Measurements from ENCODE around the gene GPR68.
"Not testable (repeated sequence)": the region's sequence is repeated elsewhere in the genome, so short reads cannot be mapped to it uniquely, and the experiment has no call there.

The GPR68 gene

GRCh38 chr14:91272341-91273272 is 28.1 kb upstream of the GPR68 start:
- DNase-seq = no peak

- no peak for DNase-seq
Measured at GRCh38 chr14:91271639-91272038, 27.1 kb upstream of the GPR68 start.

GRCh38 chr14:91270619-91271018 is 26.1 kb upstream of the GPR68 start:
- no peak for DNase-seq

- no peak for DNase-seq
Measured at GRCh38 chr14:91270188-91270587, 25.7 kb upstream of the GPR68 start.

GRCh38 chr14:91269076-91269991 is 24.8 kb upstream of the GPR68 start:
- no peak for DNase-seq

- no peak for DNase-seq
Measured at GRCh38 chr14:91267965-91268437, 23.5 kb upstream of the GPR68 start.

- DNase-seq = not testable (repeated sequence)
Measured at GRCh38 chr14:91266276-91266675, 21.8 kb upstream of the GPR68 start.

- no peak for DNase-seq
Measured at GRCh38 chr14:91265404-91265803, 20.9 kb upstream of the GPR68 start.

- DNase-seq = no peak
Measured at GRCh38 chr14:91264151-91265150, 19.9 kb upstream of the GPR68 start.

GRCh38 chr14:91263329-91263728 is 18.8 kb upstream of the GPR68 start:
- DNase-seq = no peak

GRCh38 chr14:91261986-91262549 is 17.6 kb upstream of the GPR68 start:
- no peak for DNase-seq

GRCh38 chr14:91261115-91261514 is 16.6 kb upstream of the GPR68 start:
- no peak for DNase-seq

- DNase-seq = no peak
Measured at GRCh38 chr14:91258876-91259275, 14.4 kb upstream of the GPR68 start.

GRCh38 chr14:91258011-91258618 is 13.6 kb upstream of the GPR68 start:
- DNase-seq = no peak

- no peak for DNase-seq
Measured at GRCh38 chr14:91257328-91258010, 13.0 kb upstream of the GPR68 start.

GRCh38 chr14:91256661-91257060 is 12.2 kb upstream of the GPR68 start:
- no peak for DNase-seq

- DNase-seq = no peak
Measured at GRCh38 chr14:91255026-91255695, 10.7 kb upstream of the GPR68 start.

GRCh38 chr14:91254461-91254860 is 10.0 kb upstream of the GPR68 start:
- no peak for DNase-seq

- no peak for DNase-seq
Measured at GRCh38 chr14:91253795-91254323, 9.4 kb upstream of the GPR68 start.

Measured in left hindlimb (tissue), 1 donor.